Stimulated activated CD8-positive, alpha-beta memory T cell treated with anti-CD3 and anti-CD28 coated beads, Interleukin-15, amount 100 ng/mL, for 24 hours (primary cell): Measurements from ENCODE around the gene POLR2B.
"Not testable (repeated sequence)": the region's sequence is repeated elsewhere in the genome, so short reads cannot be mapped to it uniquely, and the experiment has no call there.

ENCODE experiments used
- DNase-seq: peaks from one replicate; pipeline ENCODE4 v3.0.0-alpha.2; 2020; ENCODE audit warnings: low read depth

POLR2B gene

DNA sequence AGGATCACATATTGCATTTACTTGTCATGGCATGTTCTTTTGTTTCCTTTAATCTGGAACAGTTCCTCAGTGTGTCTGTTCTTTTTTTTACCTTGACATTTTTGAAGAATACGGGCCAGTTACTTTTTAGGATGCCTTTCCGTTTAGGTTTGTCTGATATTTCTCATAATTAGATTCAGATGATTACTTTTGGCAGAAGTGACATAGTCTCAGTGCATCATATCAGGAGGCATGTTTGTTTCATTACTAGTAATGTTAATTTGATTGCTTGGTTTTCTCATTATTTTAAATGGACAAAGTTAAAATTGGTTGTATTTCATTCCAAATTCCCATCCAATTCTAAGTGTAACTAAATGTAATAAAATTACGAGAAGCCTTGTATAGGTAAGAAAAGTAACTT, 8.3 kb downstream of the POLR2B start:
- DNase-seq, result no peak

DNA sequence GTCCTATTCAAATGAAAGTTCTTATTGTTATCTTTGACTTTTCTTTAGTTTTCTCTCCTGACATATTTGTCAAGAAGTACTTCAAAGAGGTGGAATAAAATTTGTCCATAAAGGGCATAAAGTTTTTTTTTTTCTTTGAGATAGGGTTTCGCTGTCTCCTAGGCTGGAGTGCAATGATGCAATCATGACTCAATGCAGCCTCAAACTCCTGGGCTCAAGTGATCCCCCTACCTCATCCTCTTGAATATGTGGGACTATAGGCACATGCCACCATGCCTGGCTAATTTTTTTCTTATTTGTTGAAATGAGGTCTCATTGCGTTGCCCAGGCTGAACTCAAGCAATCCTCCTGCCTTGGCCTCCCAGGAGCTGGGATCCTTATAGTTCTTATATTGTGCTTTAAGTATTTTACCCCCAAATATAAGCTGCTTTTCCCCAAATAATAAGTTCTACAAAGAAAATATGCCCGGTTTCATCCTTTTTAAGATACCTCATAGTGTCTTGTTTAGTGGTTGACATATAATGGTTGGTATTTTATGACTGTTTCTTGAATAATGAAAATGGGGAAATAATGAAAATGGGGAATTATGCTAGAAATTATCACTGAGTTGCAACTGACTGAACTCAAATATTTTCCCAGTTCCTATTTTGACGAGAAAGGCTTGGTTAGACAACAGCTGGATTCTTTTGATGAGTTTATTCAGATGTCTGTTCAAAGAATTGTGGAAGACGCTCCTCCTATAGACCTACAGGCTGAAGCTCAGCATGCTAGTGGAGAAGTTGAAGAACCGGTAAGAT, 11.6 kb downstream of the POLR2B start:
- DNase-seq, result no peak

GRCh38 chr4:56995525-56995924, 16.8 kb downstream of the POLR2B start:
- no peak for DNase-seq

DNA sequence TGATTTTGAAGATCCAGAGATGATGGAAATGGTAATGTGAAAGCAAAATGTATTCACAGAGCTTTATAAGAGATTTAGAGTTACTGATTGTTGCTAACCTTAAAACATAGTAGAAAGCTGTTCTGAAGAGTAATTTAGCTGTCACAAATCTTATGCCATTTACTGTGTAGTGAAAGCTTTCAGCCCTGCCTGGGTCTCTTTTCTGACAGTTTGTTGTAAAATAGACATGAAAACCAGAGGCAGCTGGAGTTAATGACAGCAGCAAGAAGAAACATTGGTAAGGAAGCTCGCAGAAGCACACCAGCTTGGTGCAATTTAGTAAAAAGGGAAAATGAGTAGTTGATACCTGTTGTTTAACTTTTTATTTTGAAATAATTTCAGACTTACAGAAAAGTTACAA, 21.1 kb downstream of the POLR2B start:
- DNase-seq, result no peak

DNA sequence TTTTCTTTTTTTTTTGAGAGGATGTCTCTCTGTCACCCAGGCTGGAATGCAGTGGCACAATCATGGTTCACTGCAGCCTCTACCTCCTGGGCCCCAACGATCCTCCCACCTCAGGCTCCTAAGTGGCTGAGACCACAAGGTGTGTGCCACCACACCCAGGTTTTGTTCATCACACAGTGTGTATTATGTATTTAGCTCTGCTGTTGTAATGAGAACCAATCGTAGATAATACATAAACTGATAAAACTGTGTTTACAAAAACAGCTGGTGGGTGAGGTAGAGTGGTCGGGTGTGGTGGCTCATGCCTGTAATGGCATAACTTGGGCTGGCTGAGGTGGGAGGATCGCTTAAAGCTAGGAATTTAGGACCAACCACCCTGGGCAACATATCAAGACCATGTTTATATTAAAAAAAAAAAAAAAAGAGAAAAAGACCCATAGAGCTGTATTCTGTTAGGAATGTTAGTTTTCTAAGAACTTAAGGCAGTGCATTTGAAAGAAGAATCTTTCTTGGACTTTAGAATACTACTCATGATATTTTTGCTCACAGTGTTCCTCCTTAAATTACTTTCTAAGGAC, 34.9 kb downstream of the POLR2B start:
- DNase-seq, result no peak

GRCh38 chr4:57018980-57019379, 40.3 kb downstream of the POLR2B start:
- DNase-seq, result no peak

DNA sequence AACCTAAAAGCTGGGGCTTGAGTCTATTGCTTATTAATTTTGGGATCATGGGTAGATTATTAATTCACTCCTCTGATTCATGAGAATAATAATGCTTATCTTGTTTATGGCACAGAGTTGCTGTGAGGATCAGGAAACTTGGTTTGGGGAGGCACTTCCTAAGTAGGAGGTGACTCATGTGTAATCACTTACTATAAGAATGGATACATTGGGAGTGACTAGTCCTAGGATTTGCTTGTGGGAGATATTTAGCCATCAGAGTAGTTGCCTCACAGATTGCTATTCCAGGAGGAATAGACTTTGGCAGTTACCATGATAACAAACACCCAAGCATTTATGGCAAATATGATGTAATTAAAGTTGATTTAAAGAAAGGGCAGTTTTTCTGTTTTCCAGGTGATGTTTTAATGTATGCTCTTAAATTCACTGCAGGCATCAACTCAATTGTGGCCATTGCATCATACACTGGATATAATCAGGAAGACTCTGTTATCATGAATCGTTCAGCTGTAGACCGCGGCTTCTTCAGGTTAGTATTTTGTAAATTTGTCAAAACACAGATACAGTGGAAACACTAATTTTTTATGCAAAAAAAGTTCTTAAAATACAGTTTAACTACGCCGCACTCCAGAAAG, 41.9 kb downstream of the POLR2B start:
- no peak for DNase-seq

- no peak for DNase-seq
Measured at GRCh38 chr4:57023104-57023503, 44.4 kb downstream of the POLR2B start.

DNA sequence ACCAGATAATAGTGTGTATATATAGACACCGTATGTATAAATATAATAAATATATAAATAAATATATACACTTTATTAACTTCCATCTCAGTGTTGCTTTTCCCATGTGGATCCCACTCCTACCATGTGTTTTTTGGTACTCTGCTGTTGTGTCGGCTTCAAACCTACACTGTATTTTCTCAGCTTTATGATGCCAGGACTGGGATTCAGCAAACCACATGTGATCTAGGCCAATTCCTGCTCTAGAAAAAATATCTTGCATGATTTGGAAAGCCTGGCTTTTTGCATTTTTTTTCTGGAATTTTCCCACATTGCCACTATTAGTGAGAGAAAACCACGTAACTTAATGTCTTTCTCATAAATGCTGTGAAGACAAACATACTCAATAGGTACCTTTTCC, 55.8 kb downstream of the POLR2B start:
- no peak for DNase-seq

DNA sequence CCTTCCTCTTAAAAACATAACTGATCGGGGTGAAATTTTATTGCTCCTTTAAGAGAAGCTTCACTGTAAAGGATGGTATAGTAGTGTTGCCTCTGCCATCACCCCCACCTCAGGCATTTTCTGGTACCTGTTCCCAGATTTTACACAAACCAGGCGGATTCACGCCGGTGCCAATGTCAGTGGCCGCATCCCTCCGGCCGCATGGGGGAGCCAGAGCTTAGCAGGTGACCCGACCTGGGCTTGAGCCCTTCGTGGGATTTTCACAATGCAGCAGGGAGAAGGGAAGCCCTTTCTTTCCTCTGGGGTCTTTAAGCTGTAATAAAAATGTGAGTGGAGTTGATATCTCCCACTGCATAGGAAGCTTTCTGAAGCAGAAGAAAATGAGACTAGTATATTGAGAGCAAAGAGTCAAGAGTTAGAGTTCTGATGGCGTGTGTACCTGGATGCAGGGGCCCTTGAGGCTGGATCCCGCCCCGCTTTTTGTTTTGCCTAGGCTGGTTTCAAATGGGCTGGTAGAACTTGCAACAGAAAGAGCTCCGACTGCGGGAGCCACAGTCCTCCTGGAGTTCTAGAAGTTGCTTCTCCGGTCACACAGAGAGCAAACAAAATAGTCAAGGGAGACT, 59.4 kb downstream of the POLR2B start:
- no peak for DNase-seq

DNA sequence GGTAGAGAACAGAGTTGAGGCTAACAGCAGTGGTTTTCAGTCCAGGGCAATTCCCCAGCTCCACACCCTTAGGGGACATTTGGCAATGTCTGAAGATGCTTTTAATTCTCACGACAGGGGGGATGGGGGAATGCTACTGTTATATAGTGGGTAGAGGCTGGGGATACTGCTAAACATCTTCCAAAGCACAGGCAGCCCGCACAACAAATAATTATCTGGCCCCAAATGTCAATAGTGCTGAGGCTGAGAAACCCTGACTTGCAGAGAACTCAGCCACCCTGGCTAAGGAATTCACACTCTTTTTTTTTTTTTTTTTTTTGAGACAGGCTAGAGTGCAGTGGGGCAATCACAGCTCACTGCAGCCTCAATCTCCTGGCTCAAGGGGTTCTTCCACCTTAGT, 60.6 kb downstream of the POLR2B start:
- no peak for DNase-seq

DNA sequence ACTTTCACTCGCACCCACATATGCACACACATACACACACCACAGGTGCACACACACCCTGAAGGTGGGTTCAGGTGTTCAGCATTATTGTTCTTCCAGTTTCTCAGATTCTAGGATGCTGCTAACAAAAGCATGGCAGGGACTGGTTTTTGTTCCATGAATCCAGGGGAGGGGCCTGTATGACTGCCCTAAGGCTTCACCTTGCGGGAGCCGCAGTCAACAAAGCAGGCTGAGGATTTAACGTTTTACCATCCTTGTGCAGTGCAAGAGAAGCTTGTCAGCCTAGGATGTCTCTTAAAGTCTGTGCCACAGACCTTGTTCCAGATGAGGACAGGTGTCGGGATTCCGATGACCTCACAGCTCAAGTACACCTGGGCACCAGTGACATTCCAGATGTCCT, 61.8 kb downstream of the POLR2B start:
- DNase-seq, result no peak

DNA sequence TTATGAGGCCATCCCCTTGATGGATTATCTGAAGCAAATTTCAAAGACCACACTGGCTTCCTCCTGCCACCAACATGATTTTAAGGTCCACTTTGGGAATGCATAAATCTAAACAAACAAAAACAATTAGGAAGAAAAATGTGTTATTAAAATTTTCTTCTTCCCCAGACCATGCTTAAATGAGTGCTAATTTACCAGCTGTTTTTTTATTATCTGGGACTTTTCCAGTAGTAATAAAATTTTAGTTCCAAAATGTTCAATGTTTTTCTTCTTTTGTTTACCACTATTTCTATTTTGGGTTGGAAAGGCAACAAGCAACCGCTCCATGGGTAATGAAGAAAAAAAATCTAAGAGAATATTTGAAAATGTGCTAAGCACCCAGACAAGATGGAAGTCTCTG, 62.3 kb downstream of the POLR2B start:
- DNase-seq, result no peak

GRCh38 chr4:57042711-57043169, 64.0 kb downstream of the POLR2B start:
- no peak for DNase-seq

- no peak for DNase-seq
Measured at GRCh38 chr4:57043347-57044251, 64.9 kb downstream of the POLR2B start.

- no peak for DNase-seq
Measured at GRCh38 chr4:57044279-57044678, 65.6 kb downstream of the POLR2B start.

- DNase-seq, result no peak
Measured at GRCh38 chr4:57044996-57045395, 66.3 kb downstream of the POLR2B start.

DNA sequence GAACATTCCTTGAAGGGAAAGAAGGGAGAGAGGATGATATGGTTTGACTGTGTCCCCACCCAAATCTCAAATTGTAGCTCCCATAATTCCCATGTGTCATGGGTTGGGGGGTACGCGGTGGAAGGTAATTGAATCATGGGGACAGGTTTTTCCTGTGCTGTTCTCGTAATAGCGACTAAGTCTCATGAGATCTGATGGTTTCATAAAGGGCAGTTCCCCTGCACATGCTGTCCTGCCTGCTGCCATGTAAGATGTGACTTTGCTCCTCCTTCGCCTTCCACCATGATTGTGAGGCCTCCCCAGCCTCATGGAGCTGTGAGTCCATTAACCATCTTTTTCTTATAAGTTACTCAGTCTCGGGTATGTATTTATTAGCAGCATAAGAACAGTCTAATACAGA, 68.3 kb downstream of the POLR2B start:
- DNase-seq, result not testable (repeated sequence)

GRCh38 chr4:57048590-57049304, 70.1 kb downstream of the POLR2B start:
- DNase-seq, result no peak

- DNase-seq, result no peak
Measured at GRCh38 chr4:57051095-57051494, 72.4 kb downstream of the POLR2B start.

DNA sequence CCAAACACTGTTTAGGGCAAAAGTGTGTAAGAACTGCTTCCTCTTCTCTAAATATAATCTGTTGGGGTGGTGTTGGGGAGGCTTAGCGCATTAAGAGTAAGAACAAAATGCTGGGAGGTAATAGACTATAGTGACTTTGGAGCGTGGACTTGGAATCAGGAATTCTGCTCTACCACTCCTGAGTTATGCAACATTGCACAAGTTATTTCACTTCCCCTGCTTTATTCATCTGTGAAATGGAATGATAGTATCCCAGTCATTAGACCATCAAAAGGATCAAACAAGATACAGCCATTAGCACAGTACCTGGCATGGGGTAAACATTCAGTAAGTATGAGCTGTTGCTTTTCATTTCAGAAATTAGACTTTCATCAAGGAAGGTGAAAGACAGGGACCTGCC, 72.8 kb downstream of the POLR2B start:
- no peak for DNase-seq
